NCI-H187 treated with DMSO at 0.1 percent for 48 hours (cell line): ENCODE data around the gene ALLC.
A peak's percentile ranks its signal among the peaks of the same experiment; 100 is the strongest.
"Not testable (repeated sequence)": the region's sequence is repeated elsewhere in the genome, so short reads cannot be mapped to it uniquely, and the experiment has no call there.

Experiments used
- DNase-seq: peaks from one replicate; lab custom pipeline; 2025; lab: John Stamatoyannopoulos, UW

ALLC gene

DNA sequence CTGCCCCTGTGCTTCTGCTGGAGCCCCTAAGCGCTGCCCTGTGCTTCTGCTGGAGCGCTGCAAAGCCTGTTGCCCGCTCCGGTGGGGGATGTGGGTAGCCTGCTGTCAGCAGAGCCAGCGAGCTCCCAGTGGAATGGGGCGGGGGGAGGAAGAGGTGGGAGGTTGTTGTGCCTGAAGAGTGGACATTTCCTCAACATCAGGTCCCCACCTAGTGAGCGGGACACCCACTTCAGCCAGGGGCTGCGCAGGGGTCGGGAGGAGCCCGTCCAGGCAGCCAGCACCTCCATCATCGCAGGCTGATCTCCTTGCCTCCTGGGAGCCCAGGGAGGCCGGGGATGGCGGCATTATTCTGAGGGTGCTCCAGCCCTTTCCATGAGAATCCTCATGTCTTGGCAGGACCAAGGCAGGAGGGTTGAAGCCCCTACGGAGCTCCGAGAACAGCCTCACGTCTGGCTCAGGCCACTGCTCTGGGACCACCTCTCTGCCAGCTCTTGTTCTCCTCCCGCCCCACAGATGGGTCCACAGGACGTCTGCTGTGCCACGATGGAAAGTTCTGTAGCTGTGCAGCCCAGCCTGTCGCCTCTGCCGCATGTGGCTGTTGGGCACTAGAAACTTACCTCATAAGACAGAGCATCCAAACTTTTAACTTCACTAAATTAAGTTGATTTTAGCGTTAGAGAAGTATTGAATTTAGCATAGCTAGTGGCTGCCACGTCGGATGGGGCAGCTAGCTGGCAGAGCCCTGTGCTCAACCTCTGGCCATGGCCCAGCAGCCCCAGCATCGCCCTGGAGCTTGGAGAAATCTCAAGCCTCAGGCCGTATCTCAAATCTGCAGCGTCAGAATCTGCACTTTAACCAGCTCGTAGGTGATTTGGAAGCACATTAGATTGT, 1.9 kb upstream of the ALLC start:
- no peak for DNase-seq

DNA sequence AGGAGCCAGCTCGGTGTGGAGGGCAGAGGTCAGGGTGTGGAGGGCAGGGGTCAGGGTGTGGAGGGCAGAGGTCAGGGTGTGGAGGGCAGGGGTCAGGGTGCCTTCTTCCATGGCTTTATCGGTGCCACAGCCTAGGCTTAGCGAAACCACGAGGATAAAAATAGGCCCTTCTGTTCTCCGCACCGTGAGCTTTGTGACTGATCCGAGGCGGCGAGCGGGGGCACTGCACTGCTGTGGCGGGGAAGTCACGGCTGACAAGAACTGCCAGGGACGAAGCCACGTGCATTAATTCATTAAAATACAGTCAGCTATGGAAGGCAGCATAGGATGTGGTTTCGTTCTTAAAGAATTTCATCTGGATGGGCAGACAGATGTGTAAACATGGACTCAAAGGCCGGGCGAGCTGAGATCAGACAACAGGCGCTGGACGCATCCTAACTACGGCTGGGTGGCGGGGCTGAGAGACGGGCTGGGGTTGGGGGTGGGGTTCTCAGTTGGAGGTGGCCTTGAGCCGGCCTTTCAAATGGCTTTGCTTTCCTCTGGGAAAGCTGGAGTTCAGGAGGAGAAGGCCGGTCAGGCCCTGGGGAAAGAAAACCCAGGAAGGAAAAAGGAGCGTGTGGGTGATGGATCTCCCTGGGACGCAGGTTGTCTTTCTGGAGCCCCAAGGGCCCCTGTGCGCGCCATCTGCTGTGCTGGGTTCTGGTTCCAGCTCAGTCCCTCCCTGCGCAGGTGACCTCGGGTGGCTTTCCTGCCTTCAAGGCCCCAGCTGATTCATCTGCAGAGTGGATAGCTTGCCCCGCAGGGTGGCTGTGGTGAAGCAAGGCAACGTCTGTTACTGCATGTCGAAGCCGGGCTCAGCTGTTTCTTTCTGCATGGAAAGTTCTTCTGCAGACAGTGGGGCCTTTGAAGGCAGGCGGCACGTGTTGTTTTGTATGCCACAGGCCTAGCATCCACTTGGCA, 958 bp upstream of the ALLC start:
- no peak for DNase-seq

DNA sequence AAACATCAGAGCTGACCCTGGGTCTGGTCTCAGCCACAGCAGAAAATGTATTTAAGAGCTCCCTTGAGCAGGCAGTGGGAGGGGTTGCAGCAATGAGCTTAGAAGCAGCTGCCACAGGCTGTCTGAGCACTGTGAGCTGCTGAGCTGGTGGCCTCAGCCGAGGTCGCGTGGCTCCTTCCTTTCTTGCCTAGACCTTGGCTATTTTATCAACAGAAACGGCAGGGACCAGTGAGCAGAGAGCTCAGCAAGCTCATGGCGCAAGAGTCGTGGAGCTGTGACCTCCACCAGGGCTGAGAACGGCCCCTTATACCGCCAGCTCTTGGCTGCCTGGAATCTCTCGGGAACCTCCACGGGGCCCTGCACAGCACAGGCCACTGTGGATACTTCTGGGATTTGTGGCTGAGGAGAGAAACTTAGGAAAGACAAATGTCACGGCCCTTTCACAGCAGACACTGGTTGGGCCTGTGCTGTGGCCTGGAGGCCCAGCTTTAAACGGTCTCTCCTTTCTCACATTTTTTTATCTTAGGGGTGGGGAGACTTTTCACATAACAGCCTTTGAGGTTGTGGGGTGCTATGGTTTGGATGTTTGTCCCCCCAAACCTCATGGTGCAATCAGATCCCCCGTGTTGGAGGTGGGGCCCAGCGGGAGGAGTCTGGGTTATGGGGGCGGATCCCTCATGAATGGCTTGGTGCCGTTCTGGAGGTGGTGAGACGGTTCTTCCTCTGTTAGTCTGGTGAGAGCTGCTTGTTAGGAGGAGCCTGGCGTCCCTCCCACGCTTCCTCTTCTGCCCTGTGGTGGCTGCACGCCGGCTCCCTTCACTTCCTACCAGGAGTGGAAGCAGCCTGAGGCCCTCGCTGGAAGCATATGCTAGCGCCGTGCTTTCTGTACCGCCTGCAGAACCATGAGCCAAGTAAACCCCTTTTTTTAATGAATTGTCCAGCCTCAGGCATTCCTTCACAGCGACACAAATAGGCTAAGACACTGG, 1.7 kb downstream of the ALLC start:
- DNase-seq, result peak; percentile 41

DNA sequence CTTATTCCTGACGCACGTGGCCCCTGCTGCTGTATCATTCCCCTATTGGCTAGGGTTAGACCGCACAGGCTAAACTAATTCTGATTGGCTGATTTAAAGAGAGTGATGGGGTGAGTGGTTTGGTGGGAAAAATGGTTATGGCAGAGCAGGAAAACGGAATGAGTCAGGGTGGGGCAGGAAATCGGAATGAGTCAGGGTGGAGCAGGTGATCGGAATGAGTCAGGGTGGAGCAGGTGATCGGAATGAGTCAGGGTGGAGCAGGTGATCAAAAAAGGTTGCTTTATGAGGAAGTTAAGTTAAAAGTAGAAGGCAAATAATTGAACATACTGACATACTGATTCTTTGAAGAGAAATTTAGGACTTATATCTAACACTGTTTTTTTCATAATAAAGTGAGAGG, 2.6 kb downstream of the ALLC start:
- DNase-seq, result not testable (repeated sequence)

DNA sequence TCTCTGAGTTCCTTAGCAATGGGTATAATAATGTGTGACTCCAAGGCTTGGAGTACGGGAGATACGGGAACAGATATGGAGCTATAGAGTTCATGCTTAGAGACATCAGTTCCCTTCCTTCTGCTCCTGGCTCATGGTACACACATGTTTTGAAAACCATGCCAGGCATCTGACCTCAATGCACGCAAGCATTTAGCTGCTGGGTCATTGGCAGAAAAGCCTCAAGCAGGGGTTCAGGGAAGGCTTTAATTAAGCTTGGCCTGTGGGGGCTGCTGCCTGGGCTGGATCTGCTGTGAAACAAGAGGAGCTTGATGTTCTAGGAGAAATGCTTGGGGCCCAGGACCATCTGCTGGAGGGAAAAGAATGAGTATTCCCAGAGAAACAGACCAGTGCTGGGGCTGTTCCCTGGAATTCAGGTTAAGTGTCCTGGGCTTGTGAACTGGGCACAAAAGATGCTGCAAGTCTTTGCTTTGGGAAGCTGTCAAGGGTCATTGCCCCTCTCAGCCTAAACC, 3.2 kb downstream of the ALLC start:
- no peak for DNase-seq

DNA sequence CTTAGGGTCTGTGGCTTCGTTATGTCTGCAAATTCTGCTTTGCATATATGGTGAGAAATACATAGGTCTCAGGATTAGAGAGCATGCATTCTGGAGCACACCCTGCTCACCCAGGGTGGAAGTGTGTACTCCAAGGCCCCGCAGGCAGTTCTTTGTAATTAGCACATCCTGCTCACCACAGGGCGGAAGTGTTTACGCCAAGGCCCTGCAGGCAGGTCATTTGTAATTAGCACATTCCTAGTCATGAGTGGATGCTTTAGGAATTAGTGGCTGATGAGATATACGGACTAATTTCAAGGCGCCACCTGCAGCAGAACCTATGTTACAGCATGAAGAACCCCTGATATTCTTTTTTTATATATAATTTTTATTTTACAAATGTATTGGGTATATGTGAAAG, 4.2 kb downstream of the ALLC start:
- DNase-seq, result no peak

DNA sequence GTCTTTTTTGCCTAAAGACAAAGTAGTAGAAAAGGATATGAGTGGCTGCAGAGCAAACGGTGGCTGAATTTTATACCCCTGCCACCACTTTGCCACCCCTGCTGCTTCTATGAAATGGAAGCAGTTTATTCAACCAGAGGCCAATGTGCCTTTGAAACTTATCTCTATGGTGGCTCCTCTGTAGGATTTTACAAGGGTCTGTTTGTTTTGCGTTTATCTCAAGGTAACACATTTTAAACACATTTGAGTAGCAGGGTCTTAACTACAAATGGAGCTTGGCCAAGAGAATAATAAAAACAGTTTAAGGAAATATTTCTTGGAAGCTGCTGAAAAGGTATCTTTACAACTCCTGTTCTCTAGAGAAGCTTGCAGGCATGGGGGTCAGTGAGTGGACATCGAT, 6.1 kb downstream of the ALLC start:
- no peak for DNase-seq

DNA sequence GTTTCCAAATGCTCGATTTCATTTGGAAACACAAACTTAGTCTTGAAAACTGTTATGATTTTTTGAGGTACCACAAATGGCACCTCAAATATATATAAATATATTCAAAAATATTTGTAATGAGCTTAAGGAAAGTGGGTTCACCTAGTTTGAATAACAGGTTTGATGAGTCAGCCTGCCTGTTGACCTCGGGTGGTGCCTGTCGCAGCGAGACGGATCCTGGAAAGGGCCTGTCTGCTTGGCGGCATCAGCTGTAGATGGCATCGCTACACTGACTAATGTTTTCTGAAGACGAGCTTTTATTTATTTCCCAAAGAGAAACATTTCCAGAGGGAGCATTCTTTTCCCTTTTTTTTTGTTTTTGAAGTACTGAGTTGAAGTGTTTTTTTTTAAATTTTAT, 6.9 kb downstream of the ALLC start:
- no peak for DNase-seq

DNA sequence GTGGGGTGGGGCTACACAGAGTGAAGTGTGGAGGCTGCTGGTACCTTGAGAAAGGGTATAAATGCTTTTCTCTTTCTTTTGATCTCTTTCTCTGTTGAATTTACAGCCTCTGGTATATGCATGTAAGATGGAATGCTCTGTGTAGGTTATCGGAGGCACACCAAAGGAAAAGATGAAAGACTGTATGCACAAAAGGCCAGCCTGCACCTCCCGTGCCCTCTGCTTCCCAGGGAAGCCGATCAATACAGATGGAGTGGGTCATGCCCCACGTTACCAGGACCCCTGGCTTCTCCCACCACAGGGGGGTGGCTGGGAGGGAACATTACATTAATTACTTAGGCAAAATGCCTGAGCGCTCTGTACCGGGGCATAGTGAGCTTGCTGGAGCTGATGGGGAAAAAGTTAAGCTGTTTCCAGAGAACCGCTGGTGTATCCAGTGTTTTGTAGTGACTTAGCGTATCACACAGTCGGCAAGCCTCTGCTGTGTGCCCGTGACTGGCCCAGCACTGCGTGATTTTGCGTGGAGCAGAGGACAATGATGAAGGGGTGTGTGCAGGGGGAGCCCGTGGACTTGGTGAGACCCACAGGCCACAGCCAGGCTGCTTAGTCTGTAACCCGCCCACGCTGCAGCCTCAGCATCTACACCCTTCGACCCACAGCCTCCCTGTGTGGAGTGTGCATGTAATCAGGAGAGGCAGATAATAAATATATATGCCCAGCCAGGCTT, 8.0 kb downstream of the ALLC start:
- no peak for DNase-seq

DNA sequence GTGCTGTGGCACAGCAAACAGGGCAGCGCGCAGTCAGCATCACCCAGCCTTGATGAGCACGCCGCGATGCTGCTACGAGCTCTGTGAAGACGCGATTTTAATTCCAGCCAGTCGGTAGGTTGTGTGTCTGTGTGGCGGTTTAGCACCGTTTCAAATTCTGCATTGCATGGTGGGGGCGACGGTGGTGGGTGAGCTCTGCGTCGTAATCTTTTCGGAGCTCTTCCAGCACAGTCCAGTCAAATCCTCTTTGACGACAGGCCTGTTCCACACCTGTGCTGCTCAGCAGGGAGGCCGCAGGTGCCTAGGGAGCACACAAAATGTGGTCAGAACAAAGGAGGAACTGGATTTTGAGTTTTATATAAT, 8.6 kb downstream of the ALLC start:
- no peak for DNase-seq

DNA sequence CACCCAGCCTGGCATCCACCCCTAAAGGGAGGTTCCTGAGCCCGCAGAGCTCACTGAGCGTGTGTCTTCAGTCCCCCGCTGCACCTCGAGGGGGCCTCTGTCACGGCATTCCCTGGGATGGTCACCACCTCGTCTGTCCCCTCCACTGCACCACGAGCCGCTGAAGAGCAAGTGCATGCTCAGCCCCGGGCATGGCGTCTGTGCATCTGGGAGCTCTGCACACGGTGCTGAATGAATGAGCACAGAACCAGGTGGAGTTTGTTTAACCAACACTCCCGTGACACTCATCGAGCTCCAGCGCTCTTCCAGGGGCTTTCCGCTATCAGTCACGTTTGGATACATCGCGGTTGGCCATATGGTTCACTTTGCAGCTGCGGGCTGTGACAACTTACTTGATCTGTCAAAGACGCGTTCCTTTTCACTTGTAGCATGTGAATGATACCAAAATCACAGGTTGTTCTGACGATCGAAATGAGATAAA, 9.2 kb downstream of the ALLC start:
- peak; percentile 78 for DNase-seq

DNA sequence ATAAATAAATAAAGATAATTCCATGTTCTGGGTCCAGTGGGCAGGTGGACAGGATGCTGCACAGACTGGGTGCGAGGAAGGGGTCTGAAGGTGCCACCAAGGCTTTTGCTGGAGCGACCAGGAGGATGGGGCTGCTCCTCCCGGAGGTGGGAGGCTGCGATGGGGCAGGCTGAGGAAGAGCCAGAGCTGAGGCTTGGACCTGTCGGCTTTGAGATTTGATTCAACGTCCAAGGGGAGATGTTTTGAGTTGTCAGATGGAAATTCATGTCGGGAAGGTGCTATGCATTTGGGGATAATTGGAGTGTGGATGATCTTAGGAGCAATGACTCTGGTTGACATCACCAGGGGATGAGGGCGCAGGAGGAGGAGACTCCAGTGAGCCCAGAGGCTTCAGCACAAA, 11.7 kb downstream of the ALLC start:
- DNase-seq, result no peak

DNA sequence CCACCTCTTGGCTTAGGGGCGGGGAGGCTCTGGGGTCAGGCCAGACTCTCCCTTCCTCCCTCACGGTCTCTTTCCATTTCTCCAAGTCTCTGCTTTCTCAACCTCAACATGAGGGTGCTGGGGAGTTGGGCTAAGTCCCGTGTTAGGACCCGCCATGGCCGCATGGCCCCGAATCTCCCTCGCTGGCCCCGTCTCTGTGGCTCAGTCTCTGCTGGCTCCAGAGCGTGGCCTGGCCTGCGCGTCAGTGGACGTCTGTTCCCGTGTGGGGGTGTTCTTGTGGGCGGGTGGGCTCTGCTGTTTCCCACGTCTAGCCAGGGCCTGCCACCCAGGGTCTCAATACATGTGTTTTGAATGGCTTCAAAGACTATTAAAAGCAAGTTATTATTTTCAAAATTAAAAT, 12.4 kb downstream of the ALLC start:
- no peak for DNase-seq

DNA sequence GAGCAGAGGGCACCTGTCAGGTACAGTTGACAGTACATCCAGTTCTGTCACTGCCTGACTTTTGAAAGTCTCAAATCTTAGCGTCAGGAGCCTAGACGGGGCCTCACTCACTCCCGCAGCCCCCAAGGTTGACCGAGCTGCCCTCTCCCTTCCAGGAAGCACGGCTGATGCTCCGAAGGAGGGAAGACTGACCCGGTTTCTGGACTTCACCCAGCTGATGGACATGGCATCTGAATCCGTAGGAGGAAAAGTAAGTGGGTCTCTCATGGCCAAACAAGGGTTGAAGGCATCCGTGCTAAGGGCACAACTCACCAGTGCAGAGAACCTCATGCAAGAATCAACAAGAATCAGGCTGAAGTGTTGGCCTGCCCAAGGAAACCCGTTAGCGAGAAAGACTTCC, 12.9 kb downstream of the ALLC start:
- DNase-seq, result no peak

DNA sequence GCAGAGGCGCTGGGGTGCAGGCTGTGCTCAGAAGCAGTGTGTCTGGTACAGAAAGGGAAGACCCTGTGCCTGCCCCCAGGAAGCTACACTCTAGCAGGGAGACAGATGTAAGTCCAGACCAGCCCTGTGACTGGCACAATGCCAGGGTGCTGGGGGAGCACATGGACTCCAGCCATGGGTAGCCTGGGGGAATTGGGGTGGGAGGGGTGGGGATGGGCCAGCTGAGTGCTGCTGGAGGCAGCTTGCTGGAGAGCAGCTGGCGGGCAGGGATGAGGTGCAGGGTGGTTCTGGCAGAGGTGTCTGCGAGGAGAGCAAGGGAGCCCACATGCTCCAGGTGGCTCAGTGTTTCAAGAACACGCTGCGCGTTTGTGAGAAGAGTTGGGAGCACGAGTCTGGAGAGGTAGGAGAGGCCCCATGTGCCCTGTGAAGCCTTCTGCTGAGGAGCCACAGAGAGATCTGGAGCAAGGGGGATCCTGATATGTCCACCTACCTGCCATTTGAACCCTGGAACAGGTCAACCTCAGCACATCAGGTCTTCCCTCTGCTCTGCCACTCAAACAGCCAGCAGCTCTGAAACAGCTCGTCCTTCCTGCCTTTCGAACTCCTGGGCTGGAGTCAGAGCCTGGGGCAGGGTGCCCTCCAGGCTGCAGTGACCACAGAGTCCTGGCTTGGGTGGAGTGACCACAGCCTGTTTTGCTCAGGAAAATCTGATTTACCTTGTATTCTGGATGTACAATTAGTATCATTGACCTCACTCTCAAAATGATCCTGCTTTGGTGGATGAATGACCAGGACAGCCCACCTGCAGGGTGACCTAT, 15.1 kb downstream of the ALLC start:
- no peak for DNase-seq

DNA sequence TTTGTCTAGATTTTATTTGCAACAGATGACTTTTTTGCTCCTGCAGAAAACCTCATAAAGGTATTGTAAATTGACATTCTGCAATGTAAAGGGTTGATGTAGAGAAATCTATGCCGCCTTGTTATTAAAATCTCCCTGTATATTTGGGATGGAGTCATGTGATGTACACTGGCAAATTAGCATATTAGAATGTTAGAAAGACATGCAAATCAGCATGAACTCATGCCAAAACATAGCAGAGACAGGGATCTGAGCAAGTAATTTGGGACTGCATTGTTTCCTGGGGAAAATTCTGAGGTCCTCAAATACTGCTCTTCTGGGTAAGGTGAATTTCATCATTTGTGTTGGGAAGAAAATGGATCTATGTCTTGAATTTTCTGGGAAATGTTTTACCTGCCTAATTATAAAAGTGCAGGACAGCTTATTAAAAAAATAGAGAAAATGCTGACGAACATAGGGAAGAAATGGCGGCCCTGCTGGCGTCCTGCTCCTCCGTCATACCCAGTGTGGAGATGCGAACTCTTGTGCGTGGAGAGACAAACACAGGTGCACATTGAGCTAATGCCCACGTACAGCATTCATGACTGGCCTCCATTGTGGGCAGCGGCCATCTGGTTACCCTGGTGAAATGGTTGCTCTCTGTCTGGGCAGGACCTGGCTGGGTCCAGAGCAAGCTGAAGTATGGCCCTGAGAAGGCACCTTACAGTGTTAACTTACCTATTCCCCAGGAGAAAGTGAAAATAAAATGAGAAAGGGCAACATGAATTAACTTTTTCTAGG, 16.3 kb downstream of the ALLC start:
- DNase-seq, result no peak

DNA sequence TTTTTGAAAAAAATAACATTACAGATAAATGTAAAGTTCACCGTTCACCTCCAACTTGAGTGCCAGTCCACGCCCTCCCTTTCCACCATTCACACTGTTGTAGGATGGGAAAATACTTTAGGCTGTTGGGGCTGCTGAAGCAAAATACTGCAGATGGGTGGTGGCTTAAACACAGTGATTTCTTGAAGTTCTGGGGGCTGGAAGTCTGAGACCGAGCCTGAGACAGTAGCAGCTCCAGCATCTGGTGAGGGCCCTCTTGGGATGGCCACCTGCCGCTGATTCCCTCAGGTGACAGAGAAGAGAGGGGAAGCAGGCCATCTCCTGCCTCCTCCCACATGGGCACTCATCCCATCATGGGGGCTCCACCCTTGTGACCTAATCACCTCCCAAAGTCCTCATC, 17.7 kb downstream of the ALLC start:
- no peak for DNase-seq

DNA sequence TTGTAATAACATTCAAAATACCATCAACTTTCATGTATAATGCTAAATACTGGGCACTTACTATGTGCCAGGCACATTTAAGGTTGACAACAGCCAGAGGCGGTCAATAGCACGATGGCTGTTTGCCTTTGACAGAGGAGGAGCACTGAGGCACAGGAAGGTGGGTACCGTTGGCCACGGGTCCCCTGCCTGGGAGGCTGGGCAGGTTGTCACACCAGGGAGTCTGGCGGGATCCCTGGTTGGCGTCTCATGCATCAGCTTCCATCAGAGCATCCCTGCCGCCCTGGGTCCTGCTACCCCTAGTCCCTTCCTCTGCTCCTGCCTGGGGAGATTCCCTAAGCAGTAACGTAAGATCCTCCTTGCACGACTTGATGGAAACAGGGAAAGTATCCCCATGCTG, 19.4 kb downstream of the ALLC start:
- DNase-seq, result no peak

DNA sequence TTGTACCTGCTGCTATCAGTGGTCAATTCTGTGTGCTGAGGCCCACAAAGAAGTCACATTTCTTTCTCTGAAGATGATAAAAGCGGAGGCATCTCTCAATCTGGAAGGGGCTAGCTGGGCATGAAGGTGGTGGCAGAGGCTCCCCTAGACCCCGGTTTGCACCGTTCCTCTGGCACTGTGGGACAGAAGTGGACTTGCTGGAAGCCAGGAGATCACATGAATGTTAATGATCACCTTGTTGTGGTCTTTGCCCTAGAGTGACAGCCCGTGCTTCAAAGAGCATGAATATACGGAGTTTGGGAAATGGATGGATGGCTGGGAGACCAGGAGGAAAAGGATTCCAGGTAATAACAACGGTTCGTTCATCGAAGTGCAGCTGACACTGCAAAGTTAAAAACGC, 20.2 kb downstream of the ALLC start:
- DNase-seq, result no peak
